Measurements from ENCODE around the gene COL23A1.

Gene COL23A1

GRCh38 chr5:178398901-178399700 is 191.1 kb downstream of the COL23A1 start:
- H3K9me3 Mint-ChIP-seq, result no peaks in the 10 kb centered on the region
- H3K36me3 Mint-ChIP-seq (ENCODE audit: insufficient read depth), result no peaks in the 10 kb centered on the region
- no peaks in the 10 kb centered on the region for H3K4me1 Mint-ChIP-seq (ENCODE audit: low read depth in 2 of 2)
- no peak overlapping the region for H3K27ac Mint-ChIP-seq
- no peak for ATAC-seq (replicated peaks)
- no peak overlapping the region for H3K4me3 Mint-ChIP-seq
- H3K27me3 Mint-ChIP-seq, result peaks cover 32 to 41% of the 10 kb centered on the region in 2 donors
- no peak for DNase-seq

GRCh38 chr5:178396796-178397720 is 193.1 kb downstream of the COL23A1 start:
- Mint-ChIP-seq H3K27me3 (peaks cover 16 to 25% of the 10 kb centered on the region in 2 donors), H3K36me3 (ENCODE audit: insufficient read depth) (no peaks in the 10 kb centered on the region), H3K4me1 (ENCODE audit: low read depth in 2 of 2) (no peaks in the 10 kb centered on the region), H3K9me3 (no peaks in the 10 kb centered on the region), H3K4me3 (no peak overlapping the region), H3K27ac (no peak overlapping the region)
- DNase-seq (no peak), ATAC-seq (replicated peaks) (no peak)

- Mint-ChIP-seq H3K4me1 (ENCODE audit: low read depth in 2 of 2) (peaks cover 0 to 2% of the 10 kb centered on the region in 2 donors), H3K27ac (no peak overlapping the region), H3K27me3 (peaks cover 10 to 17% of the 10 kb centered on the region in 2 donors), H3K36me3 (ENCODE audit: insufficient read depth) (no peaks in the 10 kb centered on the region), H3K9me3 (no peaks in the 10 kb centered on the region), H3K4me3 (no peak overlapping the region)
- no peak for DNase-seq
- ATAC-seq (replicated peaks), result no peak
Measured at GRCh38 chr5:178394074-178394473, 196.1 kb downstream of the COL23A1 start.

- Mint-ChIP-seq H3K36me3 (ENCODE audit: insufficient read depth) (no peaks in the 10 kb centered on the region), H3K27ac (no peak overlapping the region), H3K27me3 (peaks cover 12 to 24% of the 10 kb centered on the region in 2 donors), H3K4me3 (no peak overlapping the region), H3K4me1 (ENCODE audit: low read depth in 2 of 2) (peaks cover 0 to 2% of the 10 kb centered on the region in 2 donors), H3K9me3 (no peaks in the 10 kb centered on the region)
- DNase-seq (no peak), ATAC-seq (replicated peaks) (no peak)
Measured at GRCh38 chr5:178392931-178393394, 197.2 kb downstream of the COL23A1 start.

GRCh38 chr5:178392386-178392785 is 197.8 kb downstream of the COL23A1 start:
- H3K9me3 Mint-ChIP-seq, result no peaks in the 10 kb centered on the region
- H3K4me3 Mint-ChIP-seq, result no peak overlapping the region
- ATAC-seq (replicated peaks) (no peak), DNase-seq (no peak)
- H3K36me3 Mint-ChIP-seq (ENCODE audit: insufficient read depth), result no peaks in the 10 kb centered on the region
- H3K4me1 Mint-ChIP-seq (ENCODE audit: low read depth in 2 of 2), result peaks cover 0 to 2% of the 10 kb centered on the region in 2 donors
- H3K27me3 Mint-ChIP-seq, result peaks cover 18 to 30% of the 10 kb centered on the region in 2 donors
- H3K27ac Mint-ChIP-seq, result no peak overlapping the region

- ATAC-seq (replicated peaks), result no peak
- DNase-seq, result no peak
- no peaks in the 10 kb centered on the region for H3K36me3 Mint-ChIP-seq (ENCODE audit: insufficient read depth)
- no peak overlapping the region for H3K27ac Mint-ChIP-seq
- H3K27me3 Mint-ChIP-seq, result peaks cover 26 to 39% of the 10 kb centered on the region in 2 donors
- H3K4me1 Mint-ChIP-seq (ENCODE audit: low read depth in 2 of 2), result peaks cover 0 to 2% of the 10 kb centered on the region in 2 donors
- no peak overlapping the region for H3K4me3 Mint-ChIP-seq
- no peaks in the 10 kb centered on the region for H3K9me3 Mint-ChIP-seq
Measured at GRCh38 chr5:178391480-178391879, 198.7 kb downstream of the COL23A1 start.

- DNase-seq, result no peak
- Mint-ChIP-seq H3K36me3 (ENCODE audit: insufficient read depth) (no peaks in the 10 kb centered on the region), H3K27ac (no peak overlapping the region), H3K4me3 (no peak overlapping the region), H3K9me3 (no peaks in the 10 kb centered on the region), H3K4me1 (ENCODE audit: low read depth in 2 of 2) (peaks cover 0 to 2% of the 10 kb centered on the region in 2 donors), H3K27me3 (peaks cover 29 to 53% of the 10 kb centered on the region in 2 donors)
- no peak for ATAC-seq (replicated peaks)
Measured at GRCh38 chr5:178389796-178390195, 200.4 kb downstream of the COL23A1 start.

GRCh38 chr5:178389026-178389729 is 201.0 kb downstream of the COL23A1 start:
- ATAC-seq (replicated peaks), result no peak
- DNase-seq, result no peak
- Mint-ChIP-seq H3K36me3 (ENCODE audit: insufficient read depth) (no peaks in the 10 kb centered on the region), H3K4me3 (no peak overlapping the region), H3K27ac (no peak overlapping the region), H3K4me1 (ENCODE audit: low read depth in 2 of 2) (peaks cover 0 to 2% of the 10 kb centered on the region in 2 donors), H3K9me3 (no peaks in the 10 kb centered on the region), H3K27me3 (peaks cover 29 to 57% of the 10 kb centered on the region in 2 donors)

GRCh38 chr5:178388386-178389025 is 201.7 kb downstream of the COL23A1 start:
- no peaks in the 10 kb centered on the region for H3K36me3 Mint-ChIP-seq (ENCODE audit: insufficient read depth)
- no peak for DNase-seq
- no peak for ATAC-seq (replicated peaks)
- H3K4me1 Mint-ChIP-seq (ENCODE audit: low read depth in 2 of 2), result peaks cover 0 to 2% of the 10 kb centered on the region in 2 donors
- H3K27ac Mint-ChIP-seq, result no peak overlapping the region
- H3K9me3 Mint-ChIP-seq, result no peaks in the 10 kb centered on the region
- no peak overlapping the region for H3K4me3 Mint-ChIP-seq
- peaks cover 34 to 62% of the 10 kb centered on the region in 2 donors for H3K27me3 Mint-ChIP-seq

GRCh38 chr5:178387856-178388190 is 202.4 kb downstream of the COL23A1 start:
- Mint-ChIP-seq H3K27me3 (peaks cover 38 to 69% of the 10 kb centered on the region in 2 donors), H3K4me1 (ENCODE audit: low read depth in 2 of 2) (peaks cover 0 to 2% of the 10 kb centered on the region in 2 donors), H3K27ac (no peak overlapping the region), H3K4me3 (no peak overlapping the region), H3K9me3 (no peaks in the 10 kb centered on the region), H3K36me3 (ENCODE audit: insufficient read depth) (no peaks in the 10 kb centered on the region)
- ATAC-seq (replicated peaks) (no peak), DNase-seq (no peak)

- Mint-ChIP-seq H3K36me3 (ENCODE audit: insufficient read depth) (no peaks in the 10 kb centered on the region), H3K9me3 (no peaks in the 10 kb centered on the region), H3K4me3 (no peak overlapping the region), H3K27ac (no peak overlapping the region), H3K4me1 (ENCODE audit: low read depth in 2 of 2) (peaks cover 0 to 2% of the 10 kb centered on the region in 2 donors), H3K27me3 (peaks cover 42 to 75% of the 10 kb centered on the region in 2 donors)
- DNase-seq (no peak), ATAC-seq (replicated peaks) (no peak)
Measured at GRCh38 chr5:178387061-178387855, 202.9 kb downstream of the COL23A1 start.

GRCh38 chr5:178386336-178386931 is 203.8 kb downstream of the COL23A1 start:
- H3K4me3 Mint-ChIP-seq, result no peak overlapping the region
- H3K9me3 Mint-ChIP-seq, result no peaks in the 10 kb centered on the region
- H3K27ac Mint-ChIP-seq, result no peak overlapping the region
- H3K27me3 Mint-ChIP-seq, result peaks cover 47 to 81% of the 10 kb centered on the region in 2 donors
- ATAC-seq (replicated peaks) (no peak), DNase-seq (no peak)
- peaks cover 0 to 2% of the 10 kb centered on the region in 2 donors for H3K4me1 Mint-ChIP-seq (ENCODE audit: low read depth in 2 of 2)
- H3K36me3 Mint-ChIP-seq (ENCODE audit: insufficient read depth), result no peaks in the 10 kb centered on the region

Data from effector memory CD8-positive, alpha-beta T cell (primary cell).